HEK293 (cell line): ENCODE results near the gene MYZAP.

ENCODE experiments used
- CTCF ChIA-PET: fragments of 350-600 bp; formaldehyde crosslinking; extraction: SDS; loops from one replicate; lab custom pipeline; 2021; ENCODE audit warnings: antibody characterized with exemption; lab: Yijun Ruan, JAX
- POLR2A ChIA-PET: fragments of 300-600 bp; formaldehyde crosslinking; extraction: SDS; loops from one replicate; lab custom pipeline; 2020; ENCODE audit warnings: antibody characterized with exemption, inconsistent platforms; lab: Yijun Ruan, JAX
- H3K27ac ChIP-seq: fragments of 200-500 bp; sonication (Bioruptor generic); 2 replicates; pipeline ENCODE4 v1.5.1; 2014; ENCODE audit warnings: low read depth, low read length, control low read depth, inconsistent platforms; ENCODE audit errors: extremely low read depth
- H3K36me3 ChIP-seq, 2 experiments: fragments of 200-500 bp in 1 of 2; sonication (Bioruptor generic) in 1 of 2; 1 replicate in 1 of 2; 2 replicates in 1 of 2; pipeline ENCODE4 v1.5.1; 2014 to 2017; ENCODE audit warnings: inconsistent platforms in 2 of 2, low read length in 2 of 2; ENCODE audit not compliant: control insufficient read depth in 2 of 2, insufficient read depth in 1 of 2
- H3K4me1 ChIP-seq: fragments of 200-500 bp; sonication (Bioruptor generic); 2 replicates; pipeline ENCODE4 v1.5.1; 2014; ENCODE audit warnings: mild to moderate bottlenecking, low read length, inconsistent platforms; ENCODE audit not compliant: control insufficient read depth, insufficient read depth
- H3K4me3 ChIP-seq: 2 replicates; pipeline ENCODE4 v1.5.1; 2011; ENCODE audit warnings: low read depth, mild to moderate bottlenecking, control low read depth, low read length, moderate library complexity
- H3K9me3 ChIP-seq: fragments of 200-500 bp; sonication (Bioruptor generic); 2 replicates; pipeline ENCODE4 v1.5.1; 2014; ENCODE audit warnings: low read depth, low read length, inconsistent platforms; ENCODE audit not compliant: control insufficient read depth, insufficient read depth
- FEZF1 ChIP-seq: fragments of 450-650 bp; formaldehyde crosslinking; IDR thresholded peaks from 2 replicates; pipeline ENCODE4 v1.5.1; 2016; ENCODE audit warnings: missing biosample characterization, missing genetic modification characterization
- HOXA7 ChIP-seq: sonication (generic); formaldehyde crosslinking; IDR thresholded peaks from 2 replicates; pipeline ENCODE4 v1.8.1; 2022; ENCODE audit warnings: missing genetic modification reagents, borderline replicate concordance
- HOXD13 ChIP-seq: sonication (generic); formaldehyde crosslinking; IDR thresholded peaks from 2 replicates; pipeline ENCODE4 v1.8.0; 2022; ENCODE audit warnings: missing genetic modification reagents, borderline replicate concordance
- PRDM6 ChIP-seq: fragments of 450-650 bp; formaldehyde crosslinking; IDR thresholded peaks from 2 replicates; pipeline ENCODE4 v1.5.1; 2017; ENCODE audit warnings: missing biosample characterization, missing genetic modification characterization
- ZBTB44 ChIP-seq: fragments of 450-650 bp; IDR thresholded peaks from 2 replicates; pipeline ENCODE4 v1.5.1; 2018; ENCODE audit warnings: missing biosample characterization, mild to moderate bottlenecking, missing genetic modification characterization
- ZBTB6 ChIP-seq: fragments of 450-650 bp; formaldehyde crosslinking; IDR thresholded peaks from 2 replicates; pipeline ENCODE4 v1.5.1; 2017; ENCODE audit warnings: missing biosample characterization, missing genetic modification characterization
- ZNF132 ChIP-seq: fragments of 450-650 bp; formaldehyde crosslinking; IDR thresholded peaks from 2 replicates; pipeline ENCODE4 v1.5.1; 2017; ENCODE audit warnings: missing biosample characterization, missing genetic modification characterization, borderline replicate concordance
- ZNF133 ChIP-seq: fragments of 450-650 bp; formaldehyde crosslinking; IDR thresholded peaks from 2 replicates; pipeline ENCODE4 v1.5.1; 2016; ENCODE audit warnings: missing biosample characterization, missing genetic modification characterization
- ZNF175 ChIP-seq: fragments of 450-650 bp; formaldehyde crosslinking; IDR thresholded peaks from 2 replicates; pipeline ENCODE4 v1.5.1; 2016; ENCODE audit warnings: missing biosample characterization, missing genetic modification characterization
- ZNF362 ChIP-seq: fragments of 450-650 bp; formaldehyde crosslinking; IDR thresholded peaks from 2 replicates; pipeline ENCODE4 v1.5.1; 2016; ENCODE audit warnings: missing biosample characterization, missing genetic modification characterization
- ZNF501 ChIP-seq: fragments of 450-650 bp; formaldehyde crosslinking; IDR thresholded peaks from 2 replicates; pipeline ENCODE4 v1.5.1; 2016; ENCODE audit warnings: missing biosample characterization, missing genetic modification characterization
- ZNF514 ChIP-seq: fragments of 450-650 bp; formaldehyde crosslinking; IDR thresholded peaks from 2 replicates; pipeline ENCODE4 v1.5.1; 2016; ENCODE audit warnings: missing biosample characterization, missing genetic modification characterization
- ZNF549 ChIP-seq: fragments of 450-650 bp; IDR thresholded peaks from 2 replicates; pipeline ENCODE4 v1.5.1; 2018; ENCODE audit warnings: missing biosample characterization, missing genetic modification characterization, mild to moderate bottlenecking, inconsistent platforms, moderate library complexity
- ZNF558 ChIP-seq: fragments of 450-650 bp; formaldehyde crosslinking; IDR thresholded peaks from 2 replicates; pipeline ENCODE4 v1.5.1; 2016; ENCODE audit warnings: missing biosample characterization, missing genetic modification characterization
- ZNF658 ChIP-seq: fragments of 450-650 bp; formaldehyde crosslinking; IDR thresholded peaks from 2 replicates; pipeline ENCODE4; 2016; ENCODE audit warnings: missing biosample characterization, missing genetic modification characterization
- ZSCAN4 ChIP-seq: fragments of 450-650 bp; formaldehyde crosslinking; IDR thresholded peaks from 2 replicates; pipeline ENCODE4 v1.5.1; 2017; ENCODE audit warnings: missing biosample characterization, missing genetic modification characterization

MYZAP gene

GRCh38 chr15:57624730-57625129 is 33.0 kb downstream of the MYZAP start (continued):
- TF ChIP-seq ZNF362 (tag by site-specific recombination) (no peak), ZNF501 (tag by site-specific recombination) (no peak), ZNF658 (tag by site-specific recombination) (no peak)

- Histone ChIP-seq H3K4me1 (no peaks in the 10 kb centered on the region), H3K9me3 (no peaks in the 10 kb centered on the region), H3K4me3 (no peak overlapping the region), H3K36me3 (no peaks in the 10 kb centered on the region), H3K27ac (no peak overlapping the region)
- TF ChIP-seq ZBTB44 (no peak), HOXA7 (CRISPR knock-in tag) (no peak), ZNF549 (tag by site-specific recombination) (no peak), ZNF175 (tag by site-specific recombination) (no peak), HOXD13 (no peak), ZNF514 (tag by site-specific recombination) (no peak), ZBTB6 (no peak), ZNF133 (no peak), ZNF558 (tag by site-specific recombination) (no peak), ZNF132 (tag by site-specific recombination) (no peak), FEZF1 (tag by site-specific recombination) (no peak), ZSCAN4 (no peak), PRDM6 (tag by site-specific recombination) (no peak)
- ChIA-PET POLR2A (no interaction called here), CTCF (no interaction called here)
Measured at GRCh38 chr15:57625703-57626448, 34.2 kb downstream of the MYZAP start.
